ENCODE results near the gene TBX6.

DNA sequence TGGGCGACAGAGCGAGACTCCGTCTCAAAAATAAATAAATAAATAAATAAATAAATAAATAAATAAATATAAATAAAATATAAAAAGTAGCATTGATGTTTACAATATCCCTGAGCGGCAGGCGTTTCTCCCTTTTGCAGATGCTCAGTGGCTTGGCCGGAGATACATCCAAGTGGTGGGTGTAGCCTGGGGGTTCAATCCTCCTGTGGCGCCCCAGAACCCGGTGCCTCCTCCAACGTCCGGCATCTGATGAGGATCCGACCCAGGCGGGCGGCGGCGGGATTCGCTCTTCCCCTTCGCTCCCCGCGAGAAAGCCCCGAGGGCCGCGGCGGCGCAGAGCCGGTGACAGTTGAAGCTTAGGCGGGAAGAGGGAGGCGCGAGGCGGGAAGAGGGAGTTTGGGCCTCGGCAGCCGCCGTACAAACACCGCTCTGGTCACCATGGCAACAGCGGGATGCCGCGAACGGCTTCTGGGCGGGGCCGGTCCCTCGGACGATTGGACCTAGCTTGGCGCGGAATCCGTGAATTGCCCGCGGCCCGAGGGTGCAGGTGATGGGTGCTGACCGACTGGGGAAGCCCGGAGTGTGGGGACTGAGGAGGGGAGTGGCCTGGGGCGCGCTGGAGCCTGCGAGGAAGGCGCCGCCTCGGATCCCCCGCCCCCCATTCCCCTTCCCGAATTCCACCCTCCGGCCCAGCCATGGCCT is 38.9 kb downstream of the TBX6 start:
- no peak for TF ChIP-seq POLR2A (IDR thresholded peaks at IDR 0.05)
- TF ChIP-seq, protein P1, sequence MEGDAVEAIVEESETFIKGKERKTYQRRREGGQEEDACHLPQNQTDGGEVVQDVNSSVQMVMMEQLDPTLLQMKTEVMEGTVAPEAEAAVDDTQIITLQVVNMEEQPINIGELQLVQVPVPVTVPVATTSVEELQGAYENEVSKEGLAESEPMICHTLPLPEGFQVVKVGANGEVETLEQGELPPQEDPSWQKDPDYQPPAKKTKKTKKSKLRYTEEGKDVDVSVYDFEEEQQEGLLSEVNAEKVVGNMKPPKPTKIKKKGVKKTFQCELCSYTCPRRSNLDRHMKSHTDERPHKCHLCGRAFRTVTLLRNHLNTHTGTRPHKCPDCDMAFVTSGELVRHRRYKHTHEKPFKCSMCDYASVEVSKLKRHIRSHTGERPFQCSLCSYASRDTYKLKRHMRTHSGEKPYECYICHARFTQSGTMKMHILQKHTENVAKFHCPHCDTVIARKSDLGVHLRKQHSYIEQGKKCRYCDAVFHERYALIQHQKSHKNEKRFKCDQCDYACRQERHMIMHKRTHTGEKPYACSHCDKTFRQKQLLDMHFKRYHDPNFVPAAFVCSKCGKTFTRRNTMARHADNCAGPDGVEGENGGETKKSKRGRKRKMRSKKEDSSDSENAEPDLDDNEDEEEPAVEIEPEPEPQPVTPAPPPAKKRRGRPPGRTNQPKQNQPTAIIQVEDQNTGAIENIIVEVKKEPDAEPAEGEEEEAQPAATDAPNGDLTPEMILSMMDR (IDR thresholded peaks at IDR 0.05 in 4 of 5, conservative IDR thresholded peaks at IDR 0.05 in 1 of 5) = no peak
